Measurements from ENCODE around the gene GNGT2.

- no peak for TF ChIP-seq CTCF (IDR thresholded peaks at IDR 0.05; ENCODE audit: poor library complexity)
- TF ChIP-seq EZH2 (IDR thresholded peaks at IDR 0.05; ENCODE audit: borderline replicate concordance) = no peak
Observed at GRCh38 chr17:49197346-49197998, 12.9 kb downstream of the GNGT2 start.
